Keratinocyte (primary cell): ENCODE results near the gene GRSF1. TPM values are rescaled to one million over a fixed set of nuclear protein-coding genes. Genes with fewer than 3 reads are reported as not detected.

Experiments used
- DNase-seq: peaks from one replicate; pipeline ENCODE4 v3.0.0-alpha.2; 2011; ENCODE audit warnings: low read depth, missing footprints, low spot score
- FAIRE-seq: peaks from 2 replicates; lab custom pipeline; 2011; peaks lifted over from hg19 to GRCh38; lab: Jason Lieb, UNC
- H2AFZ ChIP-seq: 2 replicates; pipeline ENCODE4 v1.6.0; 2012; ENCODE audit warnings: low read length, control low read depth, inconsistent platforms; ENCODE audit not compliant: control insufficient read depth
- H3K27ac ChIP-seq: 2 replicates; pipeline ENCODE4 v1.5.1; 2011; ENCODE audit warnings: low read length; ENCODE audit not compliant: control insufficient read depth, insufficient read depth
- H3K27me3 ChIP-seq: 3 replicates; pipeline ENCODE4 v1.6.0; 2011; ENCODE audit warnings: low read length; ENCODE audit not compliant: control insufficient read depth, insufficient read depth; ENCODE audit errors: extremely low read depth
- H3K36me3 ChIP-seq, 2 experiments: 2 replicates in 1 of 2; 3 replicates in 1 of 2; pipeline ENCODE4 v1.5.1; 2011; ENCODE audit warnings: low read length in 2 of 2, mild to moderate bottlenecking in 1 of 2; ENCODE audit not compliant: control insufficient read depth in 2 of 2, insufficient read depth in 2 of 2; ENCODE audit errors: extremely low read depth in 1 of 2
- H3K4me1 ChIP-seq: 3 replicates; pipeline ENCODE4 v1.5.1; 2011; ENCODE audit warnings: low read length; ENCODE audit not compliant: control insufficient read depth, insufficient read depth; ENCODE audit errors: extremely low read depth
- H3K4me2 ChIP-seq: 3 replicates; pipeline ENCODE4 v1.6.0; 2011; ENCODE audit warnings: low read depth, low read length; ENCODE audit not compliant: control insufficient read depth, insufficient read depth; ENCODE audit errors: extremely low read depth
- H3K4me3 ChIP-seq, 3 experiments: fragments of 200-600 bp in 1 of 3; sonication (generic) in 1 of 3; 2 replicates in 2 of 3; 3 replicates in 1 of 3; pipeline ENCODE4 v1.5.1; 2011 to 2016; ENCODE audit warnings: low read length in 3 of 3, mild to moderate bottlenecking in 3 of 3, control low read depth in 2 of 3, inconsistent platforms in 1 of 3, low read depth in 1 of 3, mixed read lengths in 1 of 3, mixed run types in 1 of 3, moderate library complexity in 1 of 3; ENCODE audit not compliant: control insufficient read depth in 2 of 3, insufficient read depth in 2 of 3; ENCODE audit errors: extremely low read depth in 1 of 3
- H3K79me2 ChIP-seq: 2 replicates; pipeline ENCODE4 v1.6.0; 2012; ENCODE audit warnings: low read length; ENCODE audit not compliant: control insufficient read depth, insufficient read depth
- H3K9ac ChIP-seq: 3 replicates; pipeline ENCODE4 v1.6.0; 2011; ENCODE audit warnings: low read length; ENCODE audit not compliant: control insufficient read depth, insufficient read depth; ENCODE audit errors: extremely low read depth
- H3K9me1 ChIP-seq: 3 replicates; pipeline ENCODE4 v1.6.0; 2011; ENCODE audit warnings: low read length; ENCODE audit not compliant: control insufficient read depth, insufficient read depth; ENCODE audit errors: extremely low read depth
- H3K9me3 ChIP-seq: 2 replicates; pipeline ENCODE4 v1.5.1; 2012; ENCODE audit warnings: low read depth, low read length; ENCODE audit not compliant: control insufficient read depth
- H4K20me1 ChIP-seq: 3 replicates; pipeline ENCODE4 v1.6.0; 2011; ENCODE audit warnings: low read length; ENCODE audit not compliant: control insufficient read depth, insufficient read depth; ENCODE audit errors: extremely low read depth
- CTCF ChIP-seq, 3 experiments: IDR thresholded peaks in 1 of 3; conservative IDR thresholded peaks in 1 of 3; optimal IDR thresholded peaks in 1 of 3; 2 replicates in 2 of 3; 3 replicates in 1 of 3; pipeline versions ENCODE3 to v1.5.1; 2011; ENCODE audit warnings: low read length in 3 of 3, mild to moderate bottlenecking in 3 of 3, moderate library complexity in 2 of 3, control low read depth in 1 of 3, inconsistent platforms in 1 of 3; ENCODE audit not compliant: insufficient read depth in 2 of 3; ENCODE audit errors: extremely low read depth in 1 of 3
- EZH2 ChIP-seq: IDR thresholded peaks from one replicate; pipeline ENCODE4 v1.6.1; 2012; ENCODE audit warnings: inconsistent platforms, mild to moderate bottlenecking, low read length, moderate library complexity
- dilution Hi-C: fragments of 300-500 bp; cut with MboI; formaldehyde crosslinking; loops from one replicate; pipeline ENCODE4 v1.7.0; 2020; ENCODE audit warnings: low sequenced_read_pairs; ENCODE audit not compliant: extremely low pct_ligation_motif_present
- polyA plus RNA-seq, 5 experiments: library from polyadenylated mRNA; depleted of rRNA in 3 of 5; stranded (reverse) in 3 of 5; stranded (forward) in 1 of 5; unstranded in 1 of 5; fragments of >200 nt; gene quantifications; 1 replicate in 1 of 5; 2 replicates in 3 of 5; 3 replicates in 1 of 5; pipeline versions ENCODE4 v1.2.1 to v1.2.3, GENCODE V29; 2011 to 2012; ENCODE audit warnings: missing spikeins in 2 of 5, low read depth in 1 of 5, low replicate concordance in 1 of 5

Gene GRSF1
- polyA plus RNA-seq, 1 donor (not counting 4 experiments of a cell fraction or from before 2014, with no cell fraction given) = 121 TPM

DNA sequence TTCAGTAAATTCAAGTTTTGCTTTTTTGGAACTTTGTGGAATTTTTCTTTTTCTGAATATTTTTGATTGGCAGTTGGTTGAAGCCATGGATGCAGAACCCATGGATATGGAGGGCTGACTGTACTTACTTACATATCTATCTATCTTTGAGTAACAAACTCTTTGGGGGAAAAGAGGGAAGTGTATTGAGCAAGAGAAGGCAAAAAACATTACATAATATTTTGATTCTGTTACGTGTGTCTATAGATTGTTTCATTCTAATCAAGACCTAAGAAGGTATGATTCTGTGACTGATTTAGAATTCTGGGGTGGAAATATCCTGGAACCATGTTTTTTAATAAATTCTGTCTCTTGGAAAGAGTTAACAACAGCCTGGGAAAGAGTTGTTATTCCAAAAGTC, 31.5 kb downstream of the GRSF1 start:
- Histone ChIP-seq H3K27ac (no peak overlapping the region), H3K79me2 (no peaks in the 10 kb centered on the region), H3K9me1 (no peaks in the 10 kb centered on the region), H3K36me3 (peaks cover 0 to 1% of the 10 kb centered on the region in 2 experiments), H3K9me3 (no peaks in the 10 kb centered on the region), H3K4me3 (no peak overlapping the region), H3K4me2 (no peak overlapping the region), H3K4me1 (no peaks in the 10 kb centered on the region), H2AFZ (no peak overlapping the region), H4K20me1 (no peaks in the 10 kb centered on the region), H3K27me3 (no peaks in the 10 kb centered on the region), H3K9ac (no peak overlapping the region)
- FAIRE-seq (no peak), DNase-seq (no peak)
- dilution Hi-C loops = no loop called here
- TF ChIP-seq EZH2 (no peak), CTCF (optimal IDR thresholded peaks at IDR 0.05 in 1 of 3, IDR thresholded peaks at IDR 0.05 in 1 of 3, conservative IDR thresholded peaks at IDR 0.05 in 1 of 3; ENCODE audit: extremely low read depth in 1 of 3, insufficient read depth in 2 of 3, low read length in 3 of 3) (no peak)

- Histone ChIP-seq H3K9me3 (no peaks in the 10 kb centered on the region), H3K9ac (no peak overlapping the region), H3K27me3 (no peaks in the 10 kb centered on the region), H3K4me2 (no peak overlapping the region), H3K79me2 (no peaks in the 10 kb centered on the region), H3K9me1 (no peaks in the 10 kb centered on the region), H3K4me1 (no peaks in the 10 kb centered on the region), H3K27ac (no peak overlapping the region), H4K20me1 (no peaks in the 10 kb centered on the region), H2AFZ (no peak overlapping the region), H3K36me3 (peaks cover 0 to 3% of the 10 kb centered on the region in 2 experiments), H3K4me3 (no peak overlapping the region)
- FAIRE-seq = no peak
- dilution Hi-C loops = no loop called here
- no peak for DNase-seq
- TF ChIP-seq CTCF (optimal IDR thresholded peaks at IDR 0.05 in 1 of 3, IDR thresholded peaks at IDR 0.05 in 1 of 3, conservative IDR thresholded peaks at IDR 0.05 in 1 of 3; ENCODE audit: extremely low read depth in 1 of 3, insufficient read depth in 2 of 3, low read length in 3 of 3) (no peak), EZH2 (no peak)
Observed at GRCh38 chr4:70802928-70803580, 36.6 kb downstream of the GRSF1 start.
